H1 (cell line): ENCODE data around the gene RPTN. TPM values are rescaled to one million over a fixed set of nuclear protein-coding genes. Genes with fewer than 3 reads are reported as not detected.

Experiments used
- ATF3 ChIP-seq: IDR thresholded peaks from 2 replicates; pipeline ENCODE4 v1.6.1; 2011; ENCODE audit warnings: low read depth, mild to moderate bottlenecking, low read length; ENCODE audit not compliant: insufficient read depth
- HDAC2 ChIP-seq, 2 experiments: fragments of 300-600 bp in 1 of 2; sonication (generic) in 1 of 2; IDR thresholded peaks; 2 replicates each; pipeline ENCODE4 v1.6.1; 2011 to 2012; ENCODE audit warnings: low read depth in 2 of 2, low read length in 2 of 2, mild to moderate bottlenecking in 2 of 2, moderate library complexity in 2 of 2, borderline replicate concordance in 1 of 2, inconsistent platforms in 1 of 2
- polyA plus RNA-seq, 7 experiments: library from polyadenylated mRNA; depleted of rRNA in 3 of 7; stranded (reverse) in 5 of 7; unstranded in 2 of 7; fragments of >200 nt in 5 of 7; fragments of 200-250 nt in 2 of 7; gene quantifications; 1 replicate in 5 of 7; 2 replicates in 1 of 7; 4 replicates in 1 of 7; pipeline versions ENCODE4 v1.2.1 to v1.2.3, GENCODE V29; 2011 to 2013; ENCODE audit warnings: missing spikeins in 2 of 7, mixed read lengths in 2 of 7
- total RNA-seq: library from RNA; stranded (reverse); fragmentation: NEBNext Ultra II Directional; extraction: Animal tissue kit (Norgen Biotek cat#: 25700); gene quantifications from 2 replicates; pipeline ENCODE4 v1.2.1, GENCODE V29; 2021

The RPTN gene
- total and polyA plus RNA-seq, 2 of the 8 experiments (the other 6 are each of a cell fraction or from before 2014, with no cell fraction given) = not detected

- TF ChIP-seq HDAC2 (IDR thresholded peaks at IDR 0.05; ENCODE audit: borderline replicate concordance in 1 of 2, low read depth in 2 of 2, low read length in 2 of 2) (no peak), ATF3 (no peak)
These were observed 32.2 kb upstream of the RPTN start (continued) for GRCh38 chr1:152191260-152191659.
